ENCODE data around the gene FGF1.

FGF1 gene

GRCh38 chr5:142697356-142698255 lies 11.7 kb upstream of the FGF1 start:
- no peak for TF ChIP-seq CTCF (conservative IDR thresholded peaks at IDR 0.05; ENCODE audit: low read depth, low read length)
- no peak overlapping the region for H3K4me3 ChIP-seq (ENCODE audit: low read length)
- DNase-seq (ENCODE audit: low read depth): no peak

GRCh38 chr5:142696379-142696778 lies 10.5 kb upstream of the FGF1 start:
- TF ChIP-seq CTCF (conservative IDR thresholded peaks at IDR 0.05; ENCODE audit: low read depth, low read length): no peak
- no peak for DNase-seq (ENCODE audit: low read depth)
- H3K4me3 ChIP-seq (ENCODE audit: low read length): no peak overlapping the region

- peak; percentile 16 for TF ChIP-seq CTCF (conservative IDR thresholded peaks at IDR 0.05; ENCODE audit: low read depth, low read length)
Measured at GRCh38 chr5:142694092-142694856, 8.4 kb upstream of the FGF1 start.

GRCh38 chr5:142692321-142692894 lies 6.5 kb upstream of the FGF1 start:
- no peak overlapping the region for H3K4me3 ChIP-seq (ENCODE audit: low read length)
- DNase-seq (ENCODE audit: low read depth): no peak
- TF ChIP-seq CTCF (conservative IDR thresholded peaks at IDR 0.05; ENCODE audit: low read depth, low read length): no peak

More at GRCh38 chr5:142694092-142694856, 8.4 kb upstream of the FGF1 start:
- no peak for DNase-seq (ENCODE audit: low read depth)
- no peak overlapping the region for H3K4me3 ChIP-seq (ENCODE audit: low read length)

- no peak for DNase-seq (ENCODE audit: low read depth)
- no peak overlapping the region for H3K4me3 ChIP-seq (ENCODE audit: low read length)
- TF ChIP-seq CTCF (conservative IDR thresholded peaks at IDR 0.05; ENCODE audit: low read depth, low read length): no peak
Measured at GRCh38 chr5:142690667-142691066, 4.8 kb upstream of the FGF1 start.

- H3K4me3 ChIP-seq (ENCODE audit: low read length): no peak overlapping the region
- peak; percentile 31 for DNase-seq (ENCODE audit: low read depth)
- no peak for TF ChIP-seq CTCF (conservative IDR thresholded peaks at IDR 0.05; ENCODE audit: low read depth, low read length)
Measured at GRCh38 chr5:142689081-142689480, 3.2 kb upstream of the FGF1 start.

Data from retinal pigment epithelial cell (primary cell).